Effector memory CD8-positive, alpha-beta T cell (primary cell): ENCODE results near the gene GINS1.

ENCODE experiments used
- ATAC-seq: fragments of 150-1000 bp; cut with Tn5 transposase; replicated peaks from 2 replicates; pipeline ENCODE4 v1.10.0; 2021; ENCODE audit warnings: mild to moderate bottlenecking, moderate library complexity
- DNase-seq, 3 experiments: peaks; one replicate each; pipeline ENCODE4 v3.0.0; 2021
- H3K27ac Mint-ChIP-seq, 2 donors: one replicate each; pipeline ENCODE4 v1.8.0; 2022; ENCODE audit warnings: mild to moderate bottlenecking in 2 of 2, mixed read lengths in 2 of 2, moderate library complexity in 2 of 2
- H3K27me3 Mint-ChIP-seq, 2 donors: one replicate each; pipeline ENCODE4 v1.8.0; 2022; ENCODE audit warnings: mixed read lengths in 2 of 2
- H3K36me3 Mint-ChIP-seq: one replicate; pipeline ENCODE4 v1.8.0; 2022; ENCODE audit warnings: mild to moderate bottlenecking, moderate library complexity, mixed read lengths; ENCODE audit not compliant: insufficient read depth
- H3K4me1 Mint-ChIP-seq, 2 donors: one replicate each; pipeline ENCODE4 v1.8.0; 2022; ENCODE audit warnings: low read depth in 2 of 2, mixed read lengths in 2 of 2
- H3K4me3 Mint-ChIP-seq, 2 donors: one replicate each; pipeline ENCODE4 v1.8.0; 2022; ENCODE audit warnings: mild to moderate bottlenecking in 2 of 2, mixed read lengths in 2 of 2, moderate library complexity in 2 of 2
- H3K9me3 Mint-ChIP-seq, 2 donors: one replicate each; pipeline ENCODE4 v1.8.0; 2022; ENCODE audit warnings: mixed read lengths in 2 of 2

The GINS1 gene

GRCh38 chr20:25376886-25377285, 30.6 kb upstream of the GINS1 start:
- ATAC-seq = no peak
- peaks cover 25 to 27% of the 10 kb centered on the region in 2 donors for H3K4me1 Mint-ChIP-seq

GRCh38 chr20:25378189-25378883, 29.1 kb upstream of the GINS1 start:
- Mint-ChIP-seq H3K27ac (no peak overlapping the region), H3K4me3 (no peak overlapping the region), H3K9me3 (no peaks in the 10 kb centered on the region), H3K36me3 (peaks cover 17% of the 10 kb centered on the region), H3K27me3 (no peaks in the 10 kb centered on the region), H3K4me1 (peaks cover 31 to 38% of the 10 kb centered on the region in 2 donors)
- ATAC-seq (no peak), DNase-seq (no peak)

More at GRCh38 chr20:25376886-25377285, 30.6 kb upstream of the GINS1 start:
- H3K27me3 Mint-ChIP-seq = no peaks in the 10 kb centered on the region
- H3K9me3 Mint-ChIP-seq = no peaks in the 10 kb centered on the region
- DNase-seq = no peak
- H3K36me3 Mint-ChIP-seq = peaks cover 12% of the 10 kb centered on the region
- no peak overlapping the region for H3K4me3 Mint-ChIP-seq
- no peak overlapping the region for H3K27ac Mint-ChIP-seq

GRCh38 chr20:25378884-25379733, 28.4 kb upstream of the GINS1 start:
- Mint-ChIP-seq H3K27me3 (no peaks in the 10 kb centered on the region), H3K4me3 (no peak overlapping the region), H3K36me3 (peaks cover 19% of the 10 kb centered on the region), H3K27ac (no peak overlapping the region), H3K4me1 (peaks cover 30 to 38% of the 10 kb centered on the region in 2 donors), H3K9me3 (no peaks in the 10 kb centered on the region)
- DNase-seq (no peak), ATAC-seq (no peak)

GRCh38 chr20:25380945-25381614, 26.4 kb upstream of the GINS1 start:
- Mint-ChIP-seq H3K36me3 (peaks cover 23% of the 10 kb centered on the region), H3K27me3 (no peaks in the 10 kb centered on the region), H3K4me1 (peaks cover 23 to 41% of the 10 kb centered on the region in 2 donors), H3K9me3 (no peaks in the 10 kb centered on the region), H3K27ac (peak overlapping the region; percentile 44), H3K4me3 (no peak overlapping the region)
- DNase-seq (no peak), ATAC-seq (no peak)

GRCh38 chr20:25382704-25383370, 24.6 kb upstream of the GINS1 start:
- no peak for ATAC-seq
- Mint-ChIP-seq H3K4me3 (no peak overlapping the region), H3K4me1 (peaks cover 20 to 41% of the 10 kb centered on the region in 2 donors), H3K27me3 (no peaks in the 10 kb centered on the region), H3K9me3 (no peaks in the 10 kb centered on the region), H3K27ac (peak overlapping the region; percentile 7 to 44), H3K36me3 (peaks cover 24% of the 10 kb centered on the region)
- DNase-seq = no peak

- H3K36me3 Mint-ChIP-seq = peaks cover 25% of the 10 kb centered on the region
- H3K27ac Mint-ChIP-seq = no peak overlapping the region
- peaks cover 9 to 17% of the 10 kb centered on the region in 2 donors for H3K4me1 Mint-ChIP-seq
- DNase-seq = no peak
- ATAC-seq = no peak
- H3K9me3 Mint-ChIP-seq = no peaks in the 10 kb centered on the region
- peak overlapping the region; percentile 71 to 83 for H3K4me3 Mint-ChIP-seq
- no peaks in the 10 kb centered on the region for H3K27me3 Mint-ChIP-seq
Observed at GRCh38 chr20:25389401-25389857, 18.0 kb upstream of the GINS1 start.

GRCh38 chr20:25389858-25390537, 17.5 kb upstream of the GINS1 start:
- Mint-ChIP-seq H3K27ac (no peak overlapping the region), H3K4me1 (peaks cover 9 to 12% of the 10 kb centered on the region in 2 donors)
- DNase-seq = peak in 2 of 3 experiments; percentile 4 to 11

GRCh38 chr20:25390538-25391528, 16.6 kb upstream of the GINS1 start, which contains the start of gene ABHD12:
TSS of gene ABHD12 (minus strand) at chr20:25390835. CDS start at chr20:25390703, 132 bp downstream.
- Mint-ChIP-seq H3K9me3 (no peaks in the 10 kb centered on the region), H3K4me1 (peaks cover 9 to 10% of the 10 kb centered on the region in 2 donors), H3K27me3 (no peaks in the 10 kb centered on the region), H3K36me3 (peaks cover 17% of the 10 kb centered on the region), H3K4me3 (peak within 1 kb of the TSS; percentile 82 to 83), H3K27ac (peak within 1 kb of the TSS; percentile 77 to 84)
- DNase-seq (peak; percentile 87 to 90 (median 88)), ATAC-seq (peak; percentile 90)

More at GRCh38 chr20:25389858-25390537, 17.5 kb upstream of the GINS1 start:
- Mint-ChIP-seq H3K27me3 (no peaks in the 10 kb centered on the region), H3K36me3 (peaks cover 20% of the 10 kb centered on the region), H3K9me3 (no peaks in the 10 kb centered on the region), H3K4me3 (peak overlapping the region; percentile 71 to 83)
- ATAC-seq = no peak

GRCh38 chr20:25394276-25394675, 13.2 kb upstream of the GINS1 start:
- peaks cover 0 to 16% of the 10 kb centered on the region in 2 donors for H3K27me3 Mint-ChIP-seq
- DNase-seq (no peak), ATAC-seq (no peak)
- no peak overlapping the region for H3K4me3 Mint-ChIP-seq
- no peaks in the 10 kb centered on the region for H3K9me3 Mint-ChIP-seq
- H3K36me3 Mint-ChIP-seq = peaks cover 11% of the 10 kb centered on the region
- H3K4me1 Mint-ChIP-seq = peaks cover 4% of the 10 kb centered on the region in 2 donors
- H3K27ac Mint-ChIP-seq = no peak overlapping the region

- Mint-ChIP-seq H3K9me3 (no peaks in the 10 kb centered on the region), H3K27me3 (peaks cover under 1 to 18% of the 10 kb centered on the region in 2 donors), H3K4me3 (no peak overlapping the region), H3K4me1 (no peaks in the 10 kb centered on the region), H3K27ac (no peak overlapping the region), H3K36me3 (peaks cover 11% of the 10 kb centered on the region)
- DNase-seq (no peak), ATAC-seq (no peak)
Observed at GRCh38 chr20:25394996-25395395, 12.5 kb upstream of the GINS1 start.

GRCh38 chr20:25397096-25397495, 10.4 kb upstream of the GINS1 start:
- no peak overlapping the region for H3K27ac Mint-ChIP-seq
- peaks cover 5% of the 10 kb centered on the region for H3K36me3 Mint-ChIP-seq
- DNase-seq = no peak
- peaks cover 5 to 23% of the 10 kb centered on the region in 2 donors for H3K27me3 Mint-ChIP-seq
- no peaks in the 10 kb centered on the region for H3K9me3 Mint-ChIP-seq
- no peak overlapping the region for H3K4me3 Mint-ChIP-seq
- no peaks in the 10 kb centered on the region for H3K4me1 Mint-ChIP-seq
- ATAC-seq = no peak
